Panc1 (cell line): ENCODE results near the gene FOXO1.

Source experiments
- CTCF ChIP-seq: fragments of 450-650 bp; IDR thresholded peaks from 2 replicates; pipeline ENCODE4 v1.5.1; 2017; ENCODE audit warnings: mild to moderate bottlenecking
- POLR2AphosphoS5 ChIP-seq: IDR thresholded peaks from 2 replicates; pipeline ENCODE4 v1.6.1; 2012; ENCODE audit warnings: mild to moderate bottlenecking, low read depth, low read length, moderate library complexity
- SIN3A ChIP-seq: IDR thresholded peaks from 2 replicates; pipeline ENCODE4 v1.6.1; 2012; ENCODE audit warnings: low read depth, mild to moderate bottlenecking, low read length, moderate library complexity, borderline replicate concordance; ENCODE audit not compliant: insufficient read depth

GRCh38 chr13:40656358-40656757 lies 10.1 kb downstream of the FOXO1 start:
- TF ChIP-seq POLR2AphosphoS5 (no peak), SIN3A (no peak), CTCF (no peak)
